ENCODE data around the gene ZC3H10.

DNA sequence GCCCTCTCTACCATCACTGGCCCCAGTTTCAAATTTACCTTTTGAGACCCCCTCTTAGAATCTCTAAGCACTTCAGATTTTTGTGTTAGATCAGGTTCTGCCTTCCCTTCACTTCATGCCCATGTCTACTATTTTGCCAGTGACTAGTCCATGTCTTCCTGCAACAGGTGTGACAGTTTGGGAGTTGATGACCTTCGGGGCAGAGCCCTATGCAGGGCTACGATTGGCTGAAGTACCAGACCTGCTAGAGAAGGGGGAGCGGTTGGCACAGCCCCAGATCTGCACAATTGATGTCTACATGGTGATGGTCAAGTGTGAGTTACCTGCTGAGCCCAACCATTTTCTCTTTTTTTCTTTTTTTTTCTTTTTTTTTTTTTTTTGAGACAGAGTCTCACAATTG lies 19.5 kb upstream of the ZC3H10 start:
- TF ChIP-seq SP1 (IDR thresholded peaks at IDR 0.05) (no peak), TARDBP (IDR thresholded peaks at IDR 0.05) (no peak), FOXM1 (IDR thresholded peaks at IDR 0.05; ENCODE audit: borderline replicate concordance) (no peak), BHLHE40 (IDR thresholded peaks at IDR 0.05; ENCODE audit: borderline replicate concordance) (no peak), SUZ12 (IDR thresholded peaks at IDR 0.05) (no peak), FOXK2 (IDR thresholded peaks at IDR 0.05) (no peak)

Data from HEK293T (cell line).